Neural progenitor cell (in vitro differentiated cells): ENCODE data around the gene UCK2. TPM values are rescaled to one million over a fixed set of nuclear protein-coding genes. Genes with fewer than 3 reads are reported as not detected.

Experiments
- DNase-seq: peaks from one replicate; pipeline ENCODE4 v3.0.0-alpha.2; 2016; ENCODE audit warnings: low spot score
- H2AFZ ChIP-seq: fragments of 200-600 bp; sonication (generic); replicated peaks from 2 replicates; pipeline ENCODE4 v1.6.1; 2016; ENCODE audit warnings: antibody characterized with exemption
- H3F3A ChIP-seq: fragments of 200-600 bp; sonication (generic); 2 replicates; pipeline ENCODE4 v1.6.1; 2016; ENCODE audit warnings: antibody characterized with exemption, low read depth
- H3K27ac ChIP-seq: fragments of 200-600 bp; sonication (generic); 2 replicates; pipeline ENCODE4 v1.5.1; 2016; ENCODE audit warnings: mild to moderate bottlenecking
- H3K27me3 ChIP-seq: fragments of 200-600 bp; sonication (generic); 2 replicates; pipeline ENCODE4 v1.6.1; 2016; ENCODE audit warnings: mild to moderate bottlenecking, moderate library complexity
- H3K36me3 ChIP-seq: fragments of 200-600 bp; sonication (generic); 2 replicates; pipeline ENCODE4 v1.5.1; 2016
- H3K4me1 ChIP-seq: fragments of 200-600 bp; sonication (generic); 2 replicates; pipeline ENCODE4 v1.6.1; 2016; ENCODE audit warnings: mixed run types
- H3K4me2 ChIP-seq: fragments of 200-600 bp; sonication (generic); 2 replicates; pipeline ENCODE4 v1.6.1; 2016
- H3K4me3 ChIP-seq: fragments of 200-600 bp; sonication (generic); 2 replicates; pipeline ENCODE4 v1.5.1; 2016
- H3K79me2 ChIP-seq: fragments of 200-600 bp; sonication (generic); 2 replicates; pipeline ENCODE4 v1.6.1; 2016; ENCODE audit warnings: low read depth
- H3K9ac ChIP-seq: fragments of 200-600 bp; sonication (generic); 2 replicates; pipeline ENCODE4 v1.6.1; 2016
- H3K9me3 ChIP-seq: fragments of 200-600 bp; sonication (generic); 2 replicates; pipeline ENCODE4 v1.5.1; 2016; ENCODE audit warnings: low read depth
- H4K20me1 ChIP-seq: fragments of 200-600 bp; sonication (generic); 2 replicates; pipeline ENCODE4 v1.6.1; 2016; ENCODE audit warnings: low read depth
- H3K27ac Mint-ChIP-seq: 3 replicates; pipeline ENCODE4 v1.8.0; 2021; ENCODE audit warnings: mixed read lengths
- H3K27me3 Mint-ChIP-seq: 2 replicates; pipeline ENCODE4 v1.8.0; 2022; ENCODE audit warnings: low read depth, mild to moderate bottlenecking, inconsistent platforms, moderate library complexity, mixed read lengths; ENCODE audit not compliant: insufficient read depth
- H3K36me3 Mint-ChIP-seq: 3 replicates; pipeline ENCODE4 v1.8.0; 2021; ENCODE audit warnings: mixed read lengths
- H3K4me1 Mint-ChIP-seq: 3 replicates; pipeline ENCODE4 v1.8.0; 2021; ENCODE audit warnings: mixed read lengths
- H3K4me3 Mint-ChIP-seq: 3 replicates; pipeline ENCODE4 v1.8.0; 2021; ENCODE audit warnings: mild to moderate bottlenecking, moderate library complexity, mixed read lengths
- H3K9me3 Mint-ChIP-seq: 3 replicates; pipeline ENCODE4 v1.8.0; 2020; ENCODE audit warnings: mixed read lengths
- CTCF ChIP-seq: fragments of 200-600 bp; sonication (generic); IDR thresholded peaks from 2 replicates; pipeline ENCODE4 v1.5.1; 2017; ENCODE audit warnings: antibody characterized with exemption, mild to moderate bottlenecking
- EZH2 ChIP-seq: fragments of 200-600 bp; sonication (generic); IDR thresholded peaks from 2 replicates; pipeline ENCODE4 v1.6.1; 2017; ENCODE audit warnings: antibody characterized with exemption, mild to moderate bottlenecking, moderate library complexity
- EZH2phosphoT487 ChIP-seq: fragments of 200-600 bp; sonication (generic); IDR thresholded peaks from 2 replicates; pipeline ENCODE4 v1.6.1; 2017; ENCODE audit warnings: antibody characterized with exemption
- total RNA-seq: library from RNA; depleted of rRNA; stranded (reverse); fragments of >200 nt; gene quantifications from 2 replicates; pipeline ENCODE4 v1.2.3, GENCODE V29; 2015; ENCODE audit warnings: low replicate concordance

The UCK2 gene
- total RNA-seq, 1 donor from 2014 or later, result 43.8 TPM

- Histone ChIP-seq H3K36me3 (no peaks in the 10 kb centered on the region), H4K20me1 (peaks cover 22% of the 10 kb centered on the region), H2AFZ (no peak overlapping the region), H3F3A (peaks cover 25% of the 10 kb centered on the region), H3K79me2 (no peaks in the 10 kb centered on the region), H3K4me2 (no peak overlapping the region), H3K4me3 (no peak overlapping the region), H3K27ac (no peak overlapping the region), H3K9ac (no peak overlapping the region), H3K4me1 (peaks cover 41% of the 10 kb centered on the region), H3K27me3 (peaks cover 32% of the 10 kb centered on the region), H3K9me3 (no peaks in the 10 kb centered on the region)
- Mint-ChIP-seq H3K27ac (no peak overlapping the region), H3K27me3 (peaks cover 5% of the 10 kb centered on the region), H3K9me3 (no peaks in the 10 kb centered on the region), H3K4me3 (no peak overlapping the region), H3K4me1 (peaks cover 4% of the 10 kb centered on the region), H3K36me3 (no peaks in the 10 kb centered on the region)
- no peak for DNase-seq
- TF ChIP-seq EZH2phosphoT487, result no peak
- TF ChIP-seq EZH2, result no peak
- no peak for TF ChIP-seq CTCF
These were observed 118.5 kb downstream of the UCK2 start for GRCh38 chr1:165945911-165946310.

- Mint-ChIP-seq H3K27ac (no peak overlapping the region), H3K4me3 (no peak overlapping the region), H3K36me3 (no peaks in the 10 kb centered on the region), H3K4me1 (no peaks in the 10 kb centered on the region), H3K27me3 (peaks cover 5% of the 10 kb centered on the region), H3K9me3 (no peaks in the 10 kb centered on the region)
- no peaks in the 10 kb centered on the region for H3K9me3 ChIP-seq
- H3K27me3 ChIP-seq, result peaks cover 22% of the 10 kb centered on the region
- TF ChIP-seq CTCF, result no peak
- TF ChIP-seq EZH2, result no peak
- no peak for TF ChIP-seq EZH2phosphoT487
- DNase-seq, result no peak
- no peak overlapping the region for H3K4me3 ChIP-seq
- no peak overlapping the region for H3K4me2 ChIP-seq
- no peaks in the 10 kb centered on the region for H3K36me3 ChIP-seq
- no peak overlapping the region for H3K27ac ChIP-seq
- no peaks in the 10 kb centered on the region for H3K79me2 ChIP-seq
- H3K4me1 ChIP-seq, result peaks cover 23% of the 10 kb centered on the region
- no peak overlapping the region for H3K9ac ChIP-seq
- H2AFZ ChIP-seq, result no peak overlapping the region
- peaks cover 5% of the 10 kb centered on the region for H3F3A ChIP-seq
- H4K20me1 ChIP-seq, result peaks cover 8% of the 10 kb centered on the region
These were observed 120.5 kb downstream of the UCK2 start for GRCh38 chr1:165947797-165948455.

- H4K20me1 ChIP-seq, result peaks cover 5% of the 10 kb centered on the region
- peak; percentile 75 for DNase-seq
- no peaks in the 10 kb centered on the region for H3K79me2 ChIP-seq
- peaks cover 6% of the 10 kb centered on the region for H3K27me3 ChIP-seq
- H3K9ac ChIP-seq, result no peak overlapping the region
- H3K4me1 ChIP-seq, result peaks cover 14% of the 10 kb centered on the region
- H3K27ac ChIP-seq, result no peak overlapping the region
- no peaks in the 10 kb centered on the region for H3K9me3 ChIP-seq
- Mint-ChIP-seq H3K4me3 (no peak overlapping the region), H3K36me3 (no peaks in the 10 kb centered on the region), H3K27me3 (peaks cover 5% of the 10 kb centered on the region), H3K9me3 (no peaks in the 10 kb centered on the region), H3K27ac (no peak overlapping the region), H3K4me1 (no peaks in the 10 kb centered on the region)
- H2AFZ ChIP-seq, result no peak overlapping the region
- no peak overlapping the region for H3K4me2 ChIP-seq
- TF ChIP-seq EZH2 (no peak), CTCF (no peak), EZH2phosphoT487 (no peak)
- H3K36me3 ChIP-seq, result no peaks in the 10 kb centered on the region
- H3F3A ChIP-seq, result no peaks in the 10 kb centered on the region
- no peak overlapping the region for H3K4me3 ChIP-seq
These were observed 122.1 kb downstream of the UCK2 start for GRCh38 chr1:165949335-165950130.
